GM18498 (cell line): ENCODE measurements around the gene SDCBP2.
A peak's percentile ranks its signal among the peaks of the same experiment; 100 is the strongest.

Experiments
- ATAC-seq: cut with Tn5 transposase; IDR thresholded peaks from one replicate; pipeline ENCODE4 v1.9.1; 2021; ENCODE audit warnings: mild to moderate bottlenecking, moderate library complexity; ENCODE audit not compliant: unreplicated experiment

SDCBP2 gene

GRCh38 chr20:1331801-1332453 lies 3.0 kb upstream of the SDCBP2 start:
- no peak for ATAC-seq

GRCh38 chr20:1331101-1331500 lies 2.2 kb upstream of the SDCBP2 start:
- ATAC-seq: no peak

- ATAC-seq: no peak
Measured at GRCh38 chr20:1330075-1330830, 1.3 kb upstream of the SDCBP2 start.

- no peak for ATAC-seq
Measured at GRCh38 chr20:1327827-1328679, 886 bp downstream of the SDCBP2 start.

GRCh38 chr20:1327241-1327653 lies 1.7 kb downstream of the SDCBP2 start:
- no peak for ATAC-seq

GRCh38 chr20:1326031-1326930 lies 2.7 kb downstream of the SDCBP2 start:
- ATAC-seq: no peak

- ATAC-seq: peak; percentile 89
Measured at GRCh38 chr20:1325173-1326030, 3.5 kb downstream of the SDCBP2 start.

- no peak for ATAC-seq
Measured at GRCh38 chr20:1324598-1325172, 4.3 kb downstream of the SDCBP2 start.

GRCh38 chr20:1323830-1324597 lies 4.9 kb downstream of the SDCBP2 start:
- ATAC-seq: no peak

- ATAC-seq: no peak
Measured at GRCh38 chr20:1323256-1323655, 5.7 kb downstream of the SDCBP2 start.

GRCh38 chr20:1322511-1323245 lies 6.3 kb downstream of the SDCBP2 start:
- ATAC-seq: no peak

GRCh38 chr20:1321654-1321939 lies 7.3 kb downstream of the SDCBP2 start:
- no peak for ATAC-seq

- ATAC-seq: no peak
Measured at GRCh38 chr20:1320902-1321653, 7.9 kb downstream of the SDCBP2 start.

- ATAC-seq: no peak
Measured at GRCh38 chr20:1320016-1320415, 8.9 kb downstream of the SDCBP2 start.

GRCh38 chr20:1319462-1319861 lies 9.5 kb downstream of the SDCBP2 start:
- ATAC-seq: no peak

- ATAC-seq: no peak
Measured at GRCh38 chr20:1319051-1319450, 9.9 kb downstream of the SDCBP2 start.

GRCh38 chr20:1317545-1318255 lies 11.2 kb downstream of the SDCBP2 start:
- ATAC-seq: no peak
